ENCODE data around the gene HNF1A. TPM values are rescaled to one million over a fixed set of nuclear protein-coding genes. Genes with fewer than 3 reads are reported as not detected.

Gene HNF1A
- total RNA-seq, 1 donor from 2014 or later, result not detected

- no peak for FAIRE-seq
These were observed 15.7 kb downstream of the HNF1A start for GRCh38 chr12:120994059-120994458.

GRCh38 chr12:120994589-120995337 lies 16.4 kb downstream of the HNF1A start:
- DNase-seq (ENCODE audit: low read depth) (no peak), FAIRE-seq (no peak)
- Histone ChIP-seq H3K36me3 (ENCODE audit: control insufficient read depth, insufficient read depth, low read length) (no peaks in the 10 kb centered on the region), H3K27me3 (ENCODE audit: control insufficient read depth, insufficient read depth, low read length) (no peaks in the 10 kb centered on the region), H3K4me3 (ENCODE audit: low read depth, low read length) (no peak overlapping the region)
- TF ChIP-seq CTCF (IDR thresholded peaks at IDR 0.05; ENCODE audit: insufficient read depth, low read length, severe bottlenecking), result no peak

More at GRCh38 chr12:120994059-120994458, 15.7 kb downstream of the HNF1A start:
- TF ChIP-seq CTCF (IDR thresholded peaks at IDR 0.05; ENCODE audit: insufficient read depth, low read length, severe bottlenecking), result no peak
- no peak overlapping the region for H3K4me3 ChIP-seq (ENCODE audit: low read depth, low read length)
- DNase-seq (ENCODE audit: low read depth), result no peak
- H3K27me3 ChIP-seq (ENCODE audit: control insufficient read depth, insufficient read depth, low read length), result no peaks in the 10 kb centered on the region
- H3K36me3 ChIP-seq (ENCODE audit: control insufficient read depth, insufficient read depth, low read length), result no peaks in the 10 kb centered on the region

- H3K4me3 ChIP-seq (ENCODE audit: low read depth, low read length), result no peak overlapping the region
- TF ChIP-seq CTCF (IDR thresholded peaks at IDR 0.05; ENCODE audit: insufficient read depth, low read length, severe bottlenecking), result no peak
- no peaks in the 10 kb centered on the region for H3K27me3 ChIP-seq (ENCODE audit: control insufficient read depth, insufficient read depth, low read length)
- no peaks in the 10 kb centered on the region for H3K36me3 ChIP-seq (ENCODE audit: control insufficient read depth, insufficient read depth, low read length)
- no peak for FAIRE-seq
- no peak for DNase-seq (ENCODE audit: low read depth)
These were observed 17.9 kb downstream of the HNF1A start for GRCh38 chr12:120996133-120996746.

- Histone ChIP-seq H3K36me3 (ENCODE audit: control insufficient read depth, insufficient read depth, low read length) (no peaks in the 10 kb centered on the region), H3K27me3 (ENCODE audit: control insufficient read depth, insufficient read depth, low read length) (no peaks in the 10 kb centered on the region), H3K4me3 (ENCODE audit: low read depth, low read length) (no peak overlapping the region)
- no peak for DNase-seq (ENCODE audit: low read depth)
- FAIRE-seq, result no peak
- no peak for TF ChIP-seq CTCF (IDR thresholded peaks at IDR 0.05; ENCODE audit: insufficient read depth, low read length, severe bottlenecking)
These were observed 19.1 kb downstream of the HNF1A start for GRCh38 chr12:120997448-120997847.

GRCh38 chr12:120998435-120998834 lies 20.1 kb downstream of the HNF1A start:
- DNase-seq (ENCODE audit: low read depth) (no peak), FAIRE-seq (no peak)
- no peaks in the 10 kb centered on the region for H3K36me3 ChIP-seq (ENCODE audit: control insufficient read depth, insufficient read depth, low read length)
- no peak for TF ChIP-seq CTCF (IDR thresholded peaks at IDR 0.05; ENCODE audit: insufficient read depth, low read length, severe bottlenecking)
- H3K27me3 ChIP-seq (ENCODE audit: control insufficient read depth, insufficient read depth, low read length), result no peaks in the 10 kb centered on the region
- no peak overlapping the region for H3K4me3 ChIP-seq (ENCODE audit: low read depth, low read length)

All from bronchial epithelial cell (primary cell).